Neuronal stem cell (in vitro differentiated cells): ENCODE data around the gene ZNF687.
A peak's percentile ranks its signal among the peaks of the same experiment; 100 is the strongest.

Experiments
- DNase-seq: peaks from one replicate; pipeline ENCODE4 v3.0.0-alpha.2; 2013; ENCODE audit warnings: low spot score
- H2AFZ ChIP-seq: one replicate; pipeline ENCODE4 v1.6.1; 2013; ENCODE audit warnings: mild to moderate bottlenecking, low read length, inconsistent platforms
- H2AK5ac ChIP-seq: 2 replicates; pipeline ENCODE4 v1.6.1; 2013; ENCODE audit warnings: low read depth, mild to moderate bottlenecking, inconsistent platforms, low read length, moderate library complexity, mixed read lengths
- H2BK120ac ChIP-seq: 2 replicates; pipeline ENCODE4 v1.6.1; 2013; ENCODE audit warnings: low read depth, mild to moderate bottlenecking, inconsistent platforms, low read length, moderate library complexity, mixed read lengths
- H2BK12ac ChIP-seq: one replicate; pipeline ENCODE4 v1.6.1; 2013; ENCODE audit warnings: low read length, inconsistent platforms
- H2BK15ac ChIP-seq: 2 replicates; pipeline ENCODE4 v1.6.1; 2013; ENCODE audit warnings: mild to moderate bottlenecking, low read length, inconsistent platforms, mixed read lengths
- H2BK5ac ChIP-seq: one replicate; pipeline ENCODE4 v1.6.1; 2013; ENCODE audit warnings: inconsistent platforms, mild to moderate bottlenecking, low read length, moderate library complexity
- H3K14ac ChIP-seq: one replicate; pipeline ENCODE4 v1.6.1; 2013; ENCODE audit warnings: low read length, inconsistent platforms
- H3K18ac ChIP-seq: 2 replicates; pipeline ENCODE4 v1.6.1; 2013; ENCODE audit warnings: low read length, inconsistent platforms
- H3K23ac ChIP-seq: 2 replicates; pipeline ENCODE4 v1.6.1; 2013; ENCODE audit warnings: low read depth, mild to moderate bottlenecking, mixed read lengths, low read length, inconsistent platforms; ENCODE audit not compliant: poor library complexity
- H3K27ac ChIP-seq: replicated peaks from 3 replicates; pipeline ENCODE4 v1.5.1; 2013; ENCODE audit warnings: low read length, inconsistent platforms
- H3K27me3 ChIP-seq, 3 experiments: 2 replicates each; pipeline ENCODE4 v1.6.1; 2013; ENCODE audit warnings: low read length in 3 of 3, mild to moderate bottlenecking in 2 of 3, inconsistent platforms in 1 of 3, low read depth in 1 of 3, mixed read lengths in 1 of 3, moderate library complexity in 1 of 3; ENCODE audit not compliant: control insufficient read depth in 3 of 3, insufficient read depth in 3 of 3
- H3K36me3 ChIP-seq, 2 donors: replicated peaks in 1 of 2; 2 replicates each; pipeline ENCODE4 v1.6.1; 2013; ENCODE audit warnings: low read length in 2 of 2; ENCODE audit not compliant: control insufficient read depth in 2 of 2, insufficient read depth in 2 of 2
- H3K4ac ChIP-seq: 2 replicates; pipeline ENCODE4 v1.6.1; 2013; ENCODE audit warnings: inconsistent platforms, mild to moderate bottlenecking, low read length, moderate library complexity
- H3K4me1 ChIP-seq, 2 donors: 1 replicate in 1 of 2; 2 replicates in 1 of 2; pipeline ENCODE4 v1.6.1; 2013; ENCODE audit warnings: low read length in 2 of 2, low read depth in 1 of 2; ENCODE audit not compliant: control insufficient read depth in 2 of 2, insufficient read depth in 1 of 2
- H3K4me2 ChIP-seq: one replicate; pipeline ENCODE4 v1.6.1; 2013; ENCODE audit warnings: mild to moderate bottlenecking, low read length, inconsistent platforms; ENCODE audit not compliant: insufficient read depth, poor library complexity, severe bottlenecking
- H3K4me3 ChIP-seq, 2 donors: 2 replicates each; pipeline ENCODE4 v1.5.1; 2013; ENCODE audit warnings: low read length in 2 of 2, mild to moderate bottlenecking in 2 of 2, inconsistent platforms in 1 of 2, moderate library complexity in 1 of 2
- H3K79me1 ChIP-seq: one replicate; pipeline ENCODE4 v1.6.1; 2013; ENCODE audit warnings: low read depth, mild to moderate bottlenecking, inconsistent platforms, low read length, moderate library complexity
- H3K9ac ChIP-seq: one replicate; pipeline ENCODE4 v1.6.1; 2013; ENCODE audit warnings: mild to moderate bottlenecking, low read depth, low read length, inconsistent platforms; ENCODE audit not compliant: poor library complexity
- H3K9me3 ChIP-seq, 2 donors: replicated peaks in 1 of 2; 2 replicates each; pipeline versions ENCODE3 to v1.6.1; 2013; ENCODE audit warnings: low read length in 2 of 2, mild to moderate bottlenecking in 2 of 2, inconsistent platforms in 1 of 2, low read depth in 1 of 2, mixed read lengths in 1 of 2, moderate library complexity in 1 of 2; ENCODE audit not compliant: control insufficient read depth in 2 of 2, insufficient read depth in 1 of 2
- H4K8ac ChIP-seq: one replicate; pipeline ENCODE4 v1.6.1; 2013; ENCODE audit warnings: low read depth, mild to moderate bottlenecking, inconsistent platforms, low read length, moderate library complexity
- H4K91ac ChIP-seq: one replicate; pipeline ENCODE4 v1.6.1; 2013; ENCODE audit warnings: low read length, low read depth, mild to moderate bottlenecking, inconsistent platforms; ENCODE audit not compliant: poor library complexity
- WGBS, 2 donors: extraction: QIAGEN DNeasy Blood & Tissue Kit; methylation state at CpG; one replicate each; pipeline ENCODE4 v1.1.7; 2013; ENCODE audit warnings: missing lambda C conversion rate in 2 of 2, mixed read lengths in 1 of 2; ENCODE audit not compliant: insufficient read length in 2 of 2, insufficient replicate concordance in 1 of 2; ENCODE audit errors: extremely low coverage in 2 of 2; 5-methylcytosine and 5-hydroxymethylcytosine counted together

The ZNF687 gene

DNA sequence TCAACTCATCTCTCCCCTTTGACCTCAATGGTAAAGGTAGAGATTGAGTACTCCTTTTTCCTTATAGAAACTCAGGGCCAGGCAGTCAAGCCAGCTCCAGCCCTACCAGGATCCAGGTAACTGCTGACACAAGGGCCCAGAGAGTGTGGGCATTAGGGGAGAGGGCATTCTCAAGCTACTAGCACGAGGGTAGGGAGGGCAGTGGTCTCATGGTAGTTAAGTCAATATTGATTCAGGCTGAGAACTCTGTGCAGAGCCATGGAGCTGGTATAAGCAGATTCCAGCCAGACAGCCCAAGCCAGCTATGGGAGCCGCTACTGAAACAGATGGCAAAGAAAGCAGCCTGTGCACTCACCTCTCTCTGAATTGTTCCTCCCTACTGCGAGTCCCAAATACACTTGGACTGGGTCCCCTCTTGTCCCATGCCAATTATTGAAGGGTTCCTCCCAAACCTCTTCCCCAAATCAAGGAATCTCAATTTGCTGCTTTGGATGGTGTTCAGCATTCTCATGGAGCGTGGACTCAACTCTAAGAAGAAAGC lies 42.4 kb downstream of the ZNF687 start:
- H3K27me3 ChIP-seq, result no peaks in the 10 kb centered on the region
- H3K14ac ChIP-seq, result no peak overlapping the region
- H4K8ac ChIP-seq, result no peak overlapping the region
- H3K4me3 ChIP-seq, result no peak overlapping the region
- no peak overlapping the region for H3K18ac ChIP-seq
- H2AFZ ChIP-seq, result no peak overlapping the region
- H3K79me1 ChIP-seq, result peaks cover 3% of the 10 kb centered on the region
- H3K27ac ChIP-seq, result no peak overlapping the region
- no peak overlapping the region for H2BK120ac ChIP-seq
- no peak overlapping the region for H2BK15ac ChIP-seq
- no CpG with 5 or more reads among the region's 4 CpGs for WGBS, 2 donors
- H3K4ac ChIP-seq, result no peak overlapping the region
- no peak overlapping the region for H2BK12ac ChIP-seq
- DNase-seq, result no peak
- H3K4me1 ChIP-seq, result peaks cover 4 to 9% of the 10 kb centered on the region in 2 donors
- H3K9ac ChIP-seq, result no peak overlapping the region
- H3K36me3 ChIP-seq, result peaks cover 7 to 45% of the 10 kb centered on the region in 2 donors
- no peak overlapping the region for H2BK5ac ChIP-seq
- H3K23ac ChIP-seq, result no peak overlapping the region
- H3K9me3 ChIP-seq, result no peaks in the 10 kb centered on the region
- no peak overlapping the region for H4K91ac ChIP-seq
- H3K4me2 ChIP-seq, result no peak overlapping the region
- H2AK5ac ChIP-seq, result no peak overlapping the region

DNA sequence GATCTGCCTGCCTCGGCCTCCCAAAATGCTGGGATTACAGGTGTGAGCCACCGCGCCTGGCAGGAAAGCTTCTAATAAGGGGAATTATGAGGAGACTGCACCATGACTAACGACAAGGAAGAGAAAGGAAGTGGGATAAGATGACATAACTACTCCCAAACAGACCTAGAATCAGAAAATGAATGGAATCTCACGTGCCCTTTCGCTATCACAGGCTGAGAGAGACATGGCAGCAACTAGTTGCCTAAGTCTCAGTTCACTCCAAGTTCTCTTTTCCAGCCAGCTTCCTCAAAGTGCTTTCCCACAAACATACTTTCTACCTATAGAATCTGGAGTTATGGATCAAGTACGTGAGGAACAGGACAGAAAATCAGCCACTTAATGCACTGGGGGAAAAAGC lies 43.1 kb downstream of the ZNF687 start:
- H3K4me3 ChIP-seq, result no peak overlapping the region
- no peak overlapping the region for H3K18ac ChIP-seq
- no peak overlapping the region for H3K9ac ChIP-seq
- no peak overlapping the region for H2BK5ac ChIP-seq
- H4K8ac ChIP-seq, result no peak overlapping the region
- no peak overlapping the region for H2BK12ac ChIP-seq
- no CpG with 5 or more reads among the region's 7 CpGs for WGBS, 2 donors
- H3K23ac ChIP-seq, result no peak overlapping the region
- DNase-seq, result no peak
- H3K4me1 ChIP-seq, result peaks cover 4 to 9% of the 10 kb centered on the region in 2 donors
- no peak overlapping the region for H4K91ac ChIP-seq
- no peak overlapping the region for H2AFZ ChIP-seq
- H3K27me3 ChIP-seq, result no peaks in the 10 kb centered on the region
- H3K36me3 ChIP-seq, result peaks cover 7 to 42% of the 10 kb centered on the region in 2 donors
- H3K27ac ChIP-seq, result no peak overlapping the region
- peaks cover 3% of the 10 kb centered on the region for H3K79me1 ChIP-seq
- H2AK5ac ChIP-seq, result no peak overlapping the region
- H3K4me2 ChIP-seq, result no peak overlapping the region
- no peak overlapping the region for H2BK120ac ChIP-seq
- no peak overlapping the region for H3K14ac ChIP-seq
- no peaks in the 10 kb centered on the region for H3K9me3 ChIP-seq
- no peak overlapping the region for H3K4ac ChIP-seq
- H2BK15ac ChIP-seq, result no peak overlapping the region

DNA sequence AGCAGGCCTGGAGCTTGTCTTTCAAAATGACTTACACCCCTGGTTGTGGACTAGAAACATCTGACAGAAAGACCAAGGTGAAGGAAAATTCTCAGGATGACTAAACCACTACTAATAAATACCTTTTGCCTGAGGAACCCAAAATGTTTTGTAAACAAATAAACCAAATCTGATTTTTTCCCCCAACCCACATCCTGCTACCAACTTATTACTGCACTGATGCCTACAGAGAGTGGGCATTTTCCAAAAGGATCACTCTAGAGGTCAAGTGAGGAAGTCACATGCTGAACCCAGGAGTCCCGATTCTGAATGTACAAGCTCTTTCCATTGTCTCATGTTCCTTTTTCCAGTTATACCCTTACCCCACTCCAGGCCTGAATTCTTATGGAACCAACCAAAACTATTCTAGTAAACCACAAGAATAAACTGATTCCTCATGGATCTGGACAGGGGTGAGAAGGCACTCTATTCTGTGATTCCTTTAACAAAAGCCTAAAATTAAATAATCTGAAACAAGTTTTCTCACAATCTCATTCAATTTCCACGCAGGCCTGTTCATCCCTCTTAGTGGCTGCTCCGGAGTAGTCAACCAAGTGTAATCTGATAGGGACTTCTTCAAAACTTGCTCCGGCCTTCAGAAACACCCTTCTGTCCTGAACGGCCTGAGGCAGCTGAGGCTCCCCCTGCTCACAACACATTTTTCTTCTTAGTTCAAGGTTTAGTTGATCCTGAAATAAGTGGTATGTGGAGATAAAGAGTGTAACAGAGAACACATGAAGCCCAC lies 43.7 kb downstream of the ZNF687 start:
- Histone ChIP-seq H2BK15ac (no peak overlapping the region), H4K91ac (no peak overlapping the region), H2AFZ (no peak overlapping the region), H3K27ac (no peak overlapping the region), H3K23ac (no peak overlapping the region), H3K18ac (no peak overlapping the region), H3K4ac (no peak overlapping the region), H3K9me3 (no peaks in the 10 kb centered on the region), H2BK5ac (no peak overlapping the region), H2BK120ac (no peak overlapping the region), H3K27me3 (no peaks in the 10 kb centered on the region), H4K8ac (no peak overlapping the region), H3K79me1 (peaks cover 3% of the 10 kb centered on the region), H3K4me1 (peaks cover 4 to 9% of the 10 kb centered on the region in 2 donors), H2BK12ac (no peak overlapping the region), H3K36me3 (peaks cover 7 to 36% of the 10 kb centered on the region in 2 donors), H3K4me3 (peak overlapping the region in 1 of 2 donors; percentile 62), H2AK5ac (no peak overlapping the region), H3K9ac (no peak overlapping the region), H3K14ac (no peak overlapping the region), H3K4me2 (no peak overlapping the region)
- no peak for DNase-seq
- WGBS, 2 donors, result no CpG with 5 or more reads among the region's 5 CpGs

DNA sequence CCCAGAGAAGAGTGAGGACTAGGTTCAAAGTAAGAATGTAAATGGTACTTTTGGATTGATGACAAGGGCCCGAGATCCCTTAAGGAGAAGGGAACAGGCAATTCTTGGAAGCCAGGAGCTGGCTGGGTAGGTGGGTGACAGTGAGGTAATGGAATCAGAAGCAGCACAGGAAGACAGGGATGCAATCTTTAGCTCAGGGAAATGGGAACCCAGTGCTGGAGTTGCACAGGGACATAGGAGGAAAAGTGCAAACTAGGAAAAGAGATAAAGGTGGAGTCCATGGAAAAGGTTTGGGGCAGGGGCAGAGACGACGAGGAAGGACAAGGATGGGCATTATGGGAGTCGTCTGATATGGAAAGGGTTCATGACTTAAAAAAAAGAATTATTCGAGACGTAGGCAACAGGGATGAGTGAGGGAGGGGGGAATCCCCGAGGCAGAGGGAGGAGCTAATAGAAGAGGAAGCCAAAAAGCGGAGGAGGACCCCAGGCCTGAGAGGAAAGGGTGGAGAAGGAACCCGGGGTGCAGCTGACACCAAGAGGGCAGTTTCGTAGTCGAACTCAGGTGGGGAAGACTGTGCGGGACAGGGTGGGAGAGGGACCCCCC lies 44.6 kb downstream of the ZNF687 start:
- no peak overlapping the region for H2BK5ac ChIP-seq
- no peak overlapping the region for H3K14ac ChIP-seq
- no peak overlapping the region for H3K4ac ChIP-seq
- H3K23ac ChIP-seq, result no peak overlapping the region
- DNase-seq, result no peak
- no peak overlapping the region for H2BK12ac ChIP-seq
- no peak overlapping the region for H4K8ac ChIP-seq
- no CpG with 5 or more reads among the region's 12 CpGs for WGBS, 2 donors
- no peak overlapping the region for H2BK120ac ChIP-seq
- peak overlapping the region; percentile 62 to 87 for H3K4me3 ChIP-seq
- H2AFZ ChIP-seq, result peak overlapping the region; percentile 81
- peak overlapping the region; percentile 57 for H3K18ac ChIP-seq
- H2BK15ac ChIP-seq, result no peak overlapping the region
- H3K4me2 ChIP-seq, result peak overlapping the region; percentile 63
- H3K9me3 ChIP-seq, result no peaks in the 10 kb centered on the region
- H3K27ac ChIP-seq, result peak overlapping the region; percentile 2
- no peaks in the 10 kb centered on the region for H3K27me3 ChIP-seq
- peak overlapping the region; percentile 61 for H2AK5ac ChIP-seq
- H4K91ac ChIP-seq, result no peak overlapping the region
- H3K4me1 ChIP-seq, result peaks cover 4 to 9% of the 10 kb centered on the region in 2 donors
- peaks cover 3% of the 10 kb centered on the region for H3K79me1 ChIP-seq
- H3K9ac ChIP-seq, result peak overlapping the region; percentile 46
- H3K36me3 ChIP-seq, result peaks cover 7 to 32% of the 10 kb centered on the region in 2 donors
